Fibroblast of lung (primary cell): ENCODE results near the gene SBF2. TPM values are rescaled to one million over a fixed set of nuclear protein-coding genes. Genes with fewer than 3 reads are reported as not detected.

ENCODE experiments used
- DNase-seq, 2 donors: peaks; one replicate each; pipeline versions ENCODE4 v3.0.0 to v3.0.0-alpha.2; 2010; ENCODE audit warnings: low read depth in 2 of 2
- H2AFZ ChIP-seq: 2 replicates; pipeline ENCODE4 v1.5.1; 2012; ENCODE audit warnings: low read length, control low read depth, inconsistent platforms
- H3K27ac ChIP-seq: 2 replicates; pipeline ENCODE4 v1.5.1; 2011; ENCODE audit warnings: low read length, control low read depth; ENCODE audit not compliant: insufficient read depth
- H3K27me3 ChIP-seq: 2 replicates; pipeline ENCODE4 v1.5.1; 2011; ENCODE audit warnings: mild to moderate bottlenecking, low read length; ENCODE audit not compliant: control insufficient read depth, insufficient read depth
- H3K36me3 ChIP-seq: 2 replicates; pipeline ENCODE4 v1.5.1; 2011; ENCODE audit warnings: low read length; ENCODE audit not compliant: control insufficient read depth, insufficient read depth
- H3K4me1 ChIP-seq: 2 replicates; pipeline ENCODE4 v1.5.1; 2011; ENCODE audit warnings: low read length; ENCODE audit not compliant: control insufficient read depth, insufficient read depth; ENCODE audit errors: extremely low read depth
- H3K4me2 ChIP-seq: 2 replicates; pipeline ENCODE4 v1.5.1; 2011; ENCODE audit warnings: low read length, control low read depth; ENCODE audit not compliant: insufficient read depth; ENCODE audit errors: extremely low read depth
- H3K4me3 ChIP-seq, 4 experiments: fragments of 200-600 bp in 1 of 4; sonication (generic) in 1 of 4; replicated peaks in 1 of 4; 2 replicates each; pipeline ENCODE4 v1.5.1; 2011 to 2016; ENCODE audit warnings: low read length in 4 of 4, low read depth in 3 of 4, mild to moderate bottlenecking in 3 of 4, control low read depth in 2 of 4, inconsistent platforms in 1 of 4, mixed read lengths in 1 of 4; ENCODE audit not compliant: insufficient read depth in 1 of 4; ENCODE audit errors: control extremely low read depth in 1 of 4
- H3K79me2 ChIP-seq: 2 replicates; pipeline ENCODE4 v1.5.1; 2012; ENCODE audit warnings: mild to moderate bottlenecking, low read length, inconsistent platforms; ENCODE audit not compliant: control insufficient read depth, insufficient read depth
- H3K9ac ChIP-seq: 2 replicates; pipeline ENCODE4 v1.5.1; 2011; ENCODE audit warnings: mild to moderate bottlenecking, low read length, control low read depth; ENCODE audit not compliant: insufficient read depth
- H3K9me3 ChIP-seq: 2 replicates; pipeline ENCODE4 v1.5.1; 2012; ENCODE audit warnings: low read depth, low read length; ENCODE audit not compliant: control insufficient read depth, insufficient read depth
- H4K20me1 ChIP-seq: 2 replicates; pipeline ENCODE4 v1.5.1; 2011; ENCODE audit warnings: low read length; ENCODE audit not compliant: control insufficient read depth, insufficient read depth; ENCODE audit errors: extremely low read depth
- EZH2 ChIP-seq: IDR thresholded peaks from 2 replicates; pipeline ENCODE4 v1.5.1; 2012; ENCODE audit warnings: low read length, control low read depth, mild to moderate bottlenecking; ENCODE audit errors: missing control alignments
- polyA plus RNA-seq, 2 donors: library from polyadenylated mRNA; depleted of rRNA in 1 of 2; stranded (reverse) in 1 of 2; unstranded in 1 of 2; fragments of >200 nt; gene quantifications; 2 replicates each; pipeline ENCODE4 v1.2.1, GENCODE V29; 2011 to 2012; ENCODE audit warnings: missing spikeins in 1 of 2
- total RNA-seq: library from RNA; depleted of rRNA; stranded (reverse); fragments of >200 nt; gene quantifications from 2 replicates; pipeline ENCODE4 v1.2.1, GENCODE V29; 2014
- TF ChIP-seq, protein P1 (sequence below), 2 donors: IDR thresholded peaks in 1 of 2; conservative IDR thresholded peaks in 1 of 2; 1 replicate in 1 of 2; 2 replicates in 1 of 2; pipeline ENCODE4 v1.5.1; 2011 to 2012; ENCODE audit warnings: low read length in 2 of 2, control low read depth in 1 of 2, inconsistent platforms in 1 of 2, low read depth in 1 of 2, mild to moderate bottlenecking in 1 of 2

Gene SBF2
- total and polyA plus RNA-seq, 2 donors (not counting 1 experiment from before 2014, with no cell fraction given), result 69.4 to 95.9 TPM

DNA sequence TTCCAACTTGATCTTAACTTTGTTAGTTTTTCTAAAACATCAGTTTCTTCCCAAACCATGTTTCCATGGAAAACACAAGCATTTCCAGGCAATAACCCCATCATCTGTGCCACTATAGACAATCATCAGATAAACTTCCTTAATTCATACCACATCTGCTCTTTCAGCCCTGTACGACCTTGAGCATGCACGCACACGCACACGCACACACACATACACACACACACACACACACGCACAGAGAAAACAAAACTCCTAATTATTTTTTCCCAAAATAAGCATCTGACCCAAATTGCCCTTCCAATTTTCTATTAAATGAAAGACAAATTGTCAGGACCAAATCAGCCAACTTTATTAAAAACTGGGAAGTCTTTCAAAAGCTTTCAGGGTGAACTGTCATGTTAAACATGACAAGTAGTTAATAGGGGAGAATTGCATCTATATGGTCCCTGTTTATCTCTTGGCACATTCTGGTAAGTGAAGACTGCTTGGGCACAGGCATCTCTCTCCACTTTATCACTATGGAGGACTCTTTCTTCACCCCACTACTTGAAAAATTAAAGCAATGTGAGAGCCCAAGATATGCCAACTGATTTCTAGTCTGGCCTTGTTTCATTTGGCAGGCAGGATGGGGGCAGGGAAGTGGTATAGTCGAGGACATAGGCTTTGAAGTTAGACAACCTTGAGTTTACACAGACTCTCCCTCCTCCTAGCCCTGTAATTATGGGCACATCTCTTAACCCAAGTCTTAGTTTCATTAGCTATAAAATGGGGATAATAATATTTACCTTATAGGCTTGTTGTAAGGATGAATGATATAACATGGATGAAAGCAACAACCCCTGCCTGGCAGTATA, 25.9 kb upstream of the SBF2 start:
- DNase-seq, result no peak
- H3K27me3 ChIP-seq, result no peaks in the 10 kb centered on the region
- TF ChIP-seq, protein P1, sequence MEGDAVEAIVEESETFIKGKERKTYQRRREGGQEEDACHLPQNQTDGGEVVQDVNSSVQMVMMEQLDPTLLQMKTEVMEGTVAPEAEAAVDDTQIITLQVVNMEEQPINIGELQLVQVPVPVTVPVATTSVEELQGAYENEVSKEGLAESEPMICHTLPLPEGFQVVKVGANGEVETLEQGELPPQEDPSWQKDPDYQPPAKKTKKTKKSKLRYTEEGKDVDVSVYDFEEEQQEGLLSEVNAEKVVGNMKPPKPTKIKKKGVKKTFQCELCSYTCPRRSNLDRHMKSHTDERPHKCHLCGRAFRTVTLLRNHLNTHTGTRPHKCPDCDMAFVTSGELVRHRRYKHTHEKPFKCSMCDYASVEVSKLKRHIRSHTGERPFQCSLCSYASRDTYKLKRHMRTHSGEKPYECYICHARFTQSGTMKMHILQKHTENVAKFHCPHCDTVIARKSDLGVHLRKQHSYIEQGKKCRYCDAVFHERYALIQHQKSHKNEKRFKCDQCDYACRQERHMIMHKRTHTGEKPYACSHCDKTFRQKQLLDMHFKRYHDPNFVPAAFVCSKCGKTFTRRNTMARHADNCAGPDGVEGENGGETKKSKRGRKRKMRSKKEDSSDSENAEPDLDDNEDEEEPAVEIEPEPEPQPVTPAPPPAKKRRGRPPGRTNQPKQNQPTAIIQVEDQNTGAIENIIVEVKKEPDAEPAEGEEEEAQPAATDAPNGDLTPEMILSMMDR (conservative IDR thresholded peaks at IDR 0.05 in 1 of 2, IDR thresholded peaks at IDR 0.05 in 1 of 2; ENCODE audit: low read depth in 1 of 2, low read length in 2 of 2), result no peak
- TF ChIP-seq EZH2, result no peak
- H3K27ac ChIP-seq, result no peak overlapping the region
- H3K4me3 ChIP-seq, result no peak overlapping the region
- no peaks in the 10 kb centered on the region for H4K20me1 ChIP-seq
- H2AFZ ChIP-seq, result no peak overlapping the region
- H3K9ac ChIP-seq, result no peak overlapping the region
- no peaks in the 10 kb centered on the region for H3K36me3 ChIP-seq
- no peak overlapping the region for H3K4me2 ChIP-seq
- H3K9me3 ChIP-seq, result no peaks in the 10 kb centered on the region
- no peaks in the 10 kb centered on the region for H3K79me2 ChIP-seq
- H3K4me1 ChIP-seq, result peaks cover 26% of the 10 kb centered on the region

DNA sequence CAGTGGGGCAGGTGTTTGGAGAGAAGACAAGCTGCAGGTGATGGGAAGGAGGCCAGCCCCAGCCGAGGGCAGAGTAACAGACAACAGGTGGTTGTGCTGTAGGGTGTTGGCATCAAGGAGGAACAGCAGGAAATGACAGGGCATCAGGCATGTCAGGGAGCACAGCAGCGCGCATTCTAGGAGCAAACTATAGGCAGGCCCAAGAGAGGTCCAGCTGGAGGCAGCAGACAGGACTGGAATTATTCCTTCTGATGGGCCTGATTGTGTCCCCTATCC, 24.4 kb upstream of the SBF2 start:
- H2AFZ ChIP-seq, result no peak overlapping the region
- H3K27me3 ChIP-seq, result no peaks in the 10 kb centered on the region
- no peak overlapping the region for H3K4me2 ChIP-seq
- no peaks in the 10 kb centered on the region for H4K20me1 ChIP-seq
- TF ChIP-seq EZH2, result no peak
- TF ChIP-seq, protein P1 (conservative IDR thresholded peaks at IDR 0.05 in 1 of 2, IDR thresholded peaks at IDR 0.05 in 1 of 2; ENCODE audit: low read depth in 1 of 2, low read length in 2 of 2), result no peak
- no peak overlapping the region for H3K9ac ChIP-seq
- no peak overlapping the region for H3K4me3 ChIP-seq
- no peaks in the 10 kb centered on the region for H3K79me2 ChIP-seq
- no peaks in the 10 kb centered on the region for H3K9me3 ChIP-seq
- H3K36me3 ChIP-seq, result no peaks in the 10 kb centered on the region
- peaks cover 11% of the 10 kb centered on the region for H3K4me1 ChIP-seq
- no peak for DNase-seq
- H3K27ac ChIP-seq, result no peak overlapping the region

DNA sequence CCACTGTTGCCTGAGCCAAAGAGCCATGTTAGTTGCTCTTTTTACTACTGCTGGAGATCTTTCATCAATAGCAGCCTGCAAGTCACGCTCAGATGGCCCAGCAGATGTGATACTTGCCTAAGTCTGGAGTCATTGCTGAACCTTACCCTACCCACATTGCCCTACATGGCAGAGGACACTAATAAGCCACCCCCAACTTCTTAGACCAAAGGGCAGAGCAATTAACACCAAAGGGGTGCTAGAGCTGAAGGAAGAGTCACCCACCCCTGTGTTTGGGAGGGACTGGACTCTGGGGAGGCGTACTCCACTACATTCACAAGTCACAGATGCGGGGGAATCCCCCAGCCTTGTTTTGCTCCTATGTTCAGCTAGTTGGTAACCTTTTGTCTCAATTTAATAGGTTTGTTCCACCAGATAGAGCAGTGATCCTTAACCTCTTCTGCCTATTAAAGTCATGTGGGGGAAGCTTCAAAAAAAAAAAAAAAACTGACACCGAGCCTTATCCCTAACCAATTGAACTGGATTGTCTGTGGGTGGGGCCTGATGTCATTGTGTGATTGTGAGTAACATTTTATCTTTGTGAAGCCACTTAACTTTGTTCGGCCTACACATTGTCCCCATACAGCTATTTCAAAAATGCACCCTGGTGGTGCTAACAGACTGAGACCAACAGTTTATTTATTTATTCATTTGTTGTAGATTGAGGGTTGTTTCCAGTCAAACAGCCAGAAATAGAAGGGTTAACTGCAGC, 23.9 kb upstream of the SBF2 start:
- no peaks in the 10 kb centered on the region for H3K9me3 ChIP-seq
- no peaks in the 10 kb centered on the region for H4K20me1 ChIP-seq
- no peak overlapping the region for H3K9ac ChIP-seq
- no peak for TF ChIP-seq EZH2
- TF ChIP-seq, protein P1 (conservative IDR thresholded peaks at IDR 0.05 in 1 of 2, IDR thresholded peaks at IDR 0.05 in 1 of 2; ENCODE audit: low read depth in 1 of 2, low read length in 2 of 2), result no peak
- H3K36me3 ChIP-seq, result no peaks in the 10 kb centered on the region
- peaks cover 7% of the 10 kb centered on the region for H3K4me1 ChIP-seq
- no peaks in the 10 kb centered on the region for H3K27me3 ChIP-seq
- no peaks in the 10 kb centered on the region for H3K79me2 ChIP-seq
- H2AFZ ChIP-seq, result no peak overlapping the region
- no peak for DNase-seq
- H3K4me3 ChIP-seq, result no peak overlapping the region
- no peak overlapping the region for H3K4me2 ChIP-seq
- no peak overlapping the region for H3K27ac ChIP-seq
